KMS-11 (cell line): Measurements from ENCODE around the gene RPS21.

Source experiments
- H2AFZ ChIP-seq: fragments of 200-600 bp; sonication (generic); 2 replicates; pipeline ENCODE4 v1.6.1; 2016; ENCODE audit warnings: antibody characterized with exemption, mixed run types, low read depth
- H3K27ac ChIP-seq: fragments of 200-600 bp; sonication (generic); 2 replicates; pipeline ENCODE4 v1.6.1; 2016; ENCODE audit warnings: mild to moderate bottlenecking, mixed run types
- H3K27me3 ChIP-seq: fragments of 200-600 bp; sonication (generic); 2 replicates; pipeline ENCODE4 v1.6.1; 2017; ENCODE audit warnings: mild to moderate bottlenecking, low read depth, mixed run types, moderate library complexity; ENCODE audit not compliant: insufficient read depth
- H3K36me3 ChIP-seq: fragments of 200-600 bp; sonication (generic); 2 replicates; pipeline ENCODE4 v1.6.1; 2017; ENCODE audit warnings: mild to moderate bottlenecking, mixed run types; ENCODE audit not compliant: insufficient read depth
- H3K4me1 ChIP-seq: fragments of 200-600 bp; sonication (generic); 2 replicates; pipeline ENCODE4 v1.6.1; 2016; ENCODE audit warnings: mild to moderate bottlenecking, low read depth, mixed run types; ENCODE audit not compliant: poor library complexity, severe bottlenecking
- H3K4me2 ChIP-seq: fragments of 200-600 bp; sonication (generic); 2 replicates; pipeline ENCODE4 v1.7.0; 2016; ENCODE audit warnings: mild to moderate bottlenecking, mixed run types
- H3K4me3 ChIP-seq: fragments of 200-600 bp; sonication (generic); IDR thresholded peaks from 2 replicates; pipeline ENCODE4 v1.6.1; 2017; ENCODE audit warnings: low read depth, low read length, mixed read lengths; ENCODE audit not compliant: insufficient read depth
- H3K79me2 ChIP-seq: fragments of 200-600 bp; sonication (generic); 2 replicates; pipeline ENCODE4 v1.6.1; 2016; ENCODE audit warnings: low read depth, mixed run types; ENCODE audit not compliant: insufficient read depth
- H3K9ac ChIP-seq: fragments of 200-600 bp; sonication (generic); 2 replicates; pipeline ENCODE4 v1.6.1; 2016; ENCODE audit warnings: mild to moderate bottlenecking, mixed run types
- H4K20me1 ChIP-seq: fragments of 200-600 bp; sonication (generic); 2 replicates; pipeline ENCODE4 v1.6.1; 2016; ENCODE audit warnings: mild to moderate bottlenecking, mixed run types; ENCODE audit not compliant: insufficient read depth
- TF ChIP-seq, protein P1 (sequence below): fragments of 200-600 bp; sonication (generic); conservative IDR thresholded peaks from 2 replicates; pipeline ENCODE4 v1.6.1; 2017; ENCODE audit warnings: low read depth, mild to moderate bottlenecking, antibody characterized with exemption, low read length, moderate library complexity, mixed read lengths

Gene RPS21

DNA sequence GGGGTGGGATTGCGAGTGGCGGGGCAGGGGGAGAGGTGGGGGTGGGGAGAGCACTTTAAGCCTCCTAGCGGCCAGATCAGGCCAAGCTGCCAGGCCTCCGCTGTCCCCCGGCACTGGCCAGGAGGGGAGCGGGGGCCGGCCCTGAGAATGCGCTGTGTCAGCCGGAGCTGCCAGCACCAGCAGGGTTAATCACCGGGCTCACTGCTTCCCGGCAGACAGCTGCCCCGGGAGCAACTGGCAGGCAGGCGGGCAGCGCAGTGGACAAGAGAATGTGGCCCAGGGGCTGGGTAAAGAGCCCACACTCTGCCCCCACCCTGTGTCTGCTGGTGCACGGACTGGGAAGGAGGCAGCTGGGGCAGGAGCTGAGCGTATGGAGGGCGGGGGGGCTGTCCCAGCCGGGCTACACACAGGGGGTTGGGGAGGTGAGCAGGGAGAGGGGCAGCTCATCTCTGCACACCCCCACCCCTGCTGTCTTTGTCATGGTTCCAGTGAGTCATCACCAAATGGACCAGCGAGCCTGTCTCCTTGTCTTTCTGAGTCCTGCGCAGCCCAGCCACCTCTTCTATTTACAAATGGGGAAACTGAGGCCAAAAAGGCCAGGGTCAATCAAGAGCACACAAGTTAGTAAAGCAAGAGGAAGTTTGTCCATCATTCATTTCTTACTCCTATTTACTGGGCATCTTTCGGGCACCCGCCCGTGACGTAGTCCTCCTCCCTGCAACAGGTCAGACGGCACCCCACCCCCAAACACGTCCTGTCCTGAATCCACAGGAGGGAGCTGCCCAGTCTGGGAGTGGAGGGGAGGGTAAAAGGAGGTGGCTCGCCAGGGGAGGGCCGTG lies 17.7 kb upstream of the RPS21 start:
- Histone ChIP-seq H3K4me3 (no peak overlapping the region), H3K4me2 (no peak overlapping the region), H3K36me3 (no peaks in the 10 kb centered on the region), H3K27ac (no peak overlapping the region), H2AFZ (no peak overlapping the region), H3K9ac (no peak overlapping the region), H4K20me1 (no peaks in the 10 kb centered on the region), H3K27me3 (peaks cover 16% of the 10 kb centered on the region), H3K79me2 (no peaks in the 10 kb centered on the region; the same call in 1 of the 2 replicates), H3K4me1 (peaks cover 32% of the 10 kb centered on the region)
- TF ChIP-seq, protein P1, sequence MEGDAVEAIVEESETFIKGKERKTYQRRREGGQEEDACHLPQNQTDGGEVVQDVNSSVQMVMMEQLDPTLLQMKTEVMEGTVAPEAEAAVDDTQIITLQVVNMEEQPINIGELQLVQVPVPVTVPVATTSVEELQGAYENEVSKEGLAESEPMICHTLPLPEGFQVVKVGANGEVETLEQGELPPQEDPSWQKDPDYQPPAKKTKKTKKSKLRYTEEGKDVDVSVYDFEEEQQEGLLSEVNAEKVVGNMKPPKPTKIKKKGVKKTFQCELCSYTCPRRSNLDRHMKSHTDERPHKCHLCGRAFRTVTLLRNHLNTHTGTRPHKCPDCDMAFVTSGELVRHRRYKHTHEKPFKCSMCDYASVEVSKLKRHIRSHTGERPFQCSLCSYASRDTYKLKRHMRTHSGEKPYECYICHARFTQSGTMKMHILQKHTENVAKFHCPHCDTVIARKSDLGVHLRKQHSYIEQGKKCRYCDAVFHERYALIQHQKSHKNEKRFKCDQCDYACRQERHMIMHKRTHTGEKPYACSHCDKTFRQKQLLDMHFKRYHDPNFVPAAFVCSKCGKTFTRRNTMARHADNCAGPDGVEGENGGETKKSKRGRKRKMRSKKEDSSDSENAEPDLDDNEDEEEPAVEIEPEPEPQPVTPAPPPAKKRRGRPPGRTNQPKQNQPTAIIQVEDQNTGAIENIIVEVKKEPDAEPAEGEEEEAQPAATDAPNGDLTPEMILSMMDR: no peak

GRCh38 chr20:62369815-62370114 lies 17.1 kb upstream of the RPS21 start:
- Histone ChIP-seq H3K4me2 (no peak overlapping the region), H3K4me3 (no peak overlapping the region), H3K79me2 (no peaks in the 10 kb centered on the region; the same call in 1 of the 2 replicates), H3K4me1 (peaks cover 32% of the 10 kb centered on the region), H3K27me3 (peaks cover 16% of the 10 kb centered on the region), H4K20me1 (no peaks in the 10 kb centered on the region), H2AFZ (no peak overlapping the region), H3K9ac (no peak overlapping the region), H3K27ac (no peak overlapping the region), H3K36me3 (no peaks in the 10 kb centered on the region)
- TF ChIP-seq, protein P1: no peak

GRCh38 chr20:62370115-62370806 lies 16.6 kb upstream of the RPS21 start:
- H3K36me3 ChIP-seq: no peaks in the 10 kb centered on the region
- no peak overlapping the region for H3K4me3 ChIP-seq
- H3K27me3 ChIP-seq: peaks cover 16% of the 10 kb centered on the region
- no peaks in the 10 kb centered on the region for H4K20me1 ChIP-seq
- H3K9ac ChIP-seq: no peak overlapping the region
- peaks cover 29% of the 10 kb centered on the region for H3K4me1 ChIP-seq
- H3K79me2 ChIP-seq: no peaks in the 10 kb centered on the region; the same call in 1 of the 2 replicates
- no peak overlapping the region for H3K27ac ChIP-seq
- H3K4me2 ChIP-seq: no peak overlapping the region
- TF ChIP-seq, protein P1: no peak
- no peak overlapping the region for H2AFZ ChIP-seq

DNA sequence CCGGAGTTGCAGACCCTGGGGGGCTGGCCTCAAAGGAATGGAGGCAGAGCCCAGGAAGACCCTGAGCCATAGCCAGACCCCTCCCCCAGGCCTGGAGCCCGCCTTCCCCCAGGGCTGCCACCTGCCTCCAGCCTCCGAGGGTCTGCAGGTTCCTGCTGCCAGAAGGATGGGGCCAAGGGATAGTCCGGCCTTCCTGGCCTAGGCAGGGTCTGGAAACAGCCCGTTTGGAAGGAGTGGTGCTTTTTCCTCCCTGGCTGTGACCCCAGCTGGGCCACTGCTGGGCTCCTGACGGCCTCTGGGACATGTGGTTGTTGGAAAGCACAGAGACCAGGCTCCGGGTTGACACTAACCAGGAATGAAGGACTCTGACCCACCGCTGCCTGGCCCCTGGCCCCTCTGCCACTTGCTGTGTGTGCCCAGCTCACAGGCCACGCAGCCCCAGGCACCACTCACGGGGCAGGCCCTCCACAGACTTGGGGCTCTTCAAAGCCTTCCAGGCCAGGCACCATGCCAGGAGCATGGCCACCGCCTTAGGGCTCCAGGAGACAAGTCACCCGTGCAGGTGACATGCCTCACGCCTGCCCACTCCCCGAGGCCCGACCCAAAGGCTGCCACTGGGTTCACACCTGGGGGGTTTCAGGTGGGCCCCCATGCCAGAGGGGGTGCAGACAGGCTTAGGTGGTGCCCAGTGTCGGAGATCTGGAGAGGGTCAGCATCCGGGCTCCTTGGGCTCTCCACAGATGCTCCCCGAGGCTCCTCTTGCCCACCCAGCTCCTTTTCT lies 15.9 kb upstream of the RPS21 start:
- H2AFZ ChIP-seq: no peak overlapping the region
- H4K20me1 ChIP-seq: no peaks in the 10 kb centered on the region
- H3K4me3 ChIP-seq: no peak overlapping the region
- no peak overlapping the region for H3K9ac ChIP-seq
- H3K27me3 ChIP-seq: peaks cover 16% of the 10 kb centered on the region
- no peaks in the 10 kb centered on the region for H3K79me2 ChIP-seq
- H3K4me2 ChIP-seq: no peak overlapping the region
- TF ChIP-seq, protein P1: no peak
- no peak overlapping the region for H3K27ac ChIP-seq
- peaks cover 22% of the 10 kb centered on the region for H3K4me1 ChIP-seq
- H3K36me3 ChIP-seq: no peaks in the 10 kb centered on the region
